AG04450 (cell line): ENCODE measurements around the gene MFSD2A. TPM values are rescaled to one million over a fixed set of nuclear protein-coding genes. Genes with fewer than 3 reads are reported as not detected.
A peak's percentile ranks its signal among the peaks of the same experiment; 100 is the strongest.

Experiments used
- CTCF ChIA-PET: fragments of 300-600, 350-600 bp; formaldehyde crosslinking; extraction: SDS; loops from one replicate; lab custom pipeline; 2022; ENCODE audit warnings: antibody characterized with exemption, inconsistent platforms; lab: Charles Lee
- POLR2A ChIA-PET: fragments of 350-600 bp; formaldehyde crosslinking; extraction: SDS; loops from one replicate; lab custom pipeline; 2021; ENCODE audit warnings: antibody characterized with exemption, inconsistent platforms; lab: Yijun Ruan, JAX
- DNase-seq: peaks from one replicate; pipeline ENCODE4 v3.0.0-alpha.2; 2011; ENCODE audit warnings: low read depth, low spot score
- H3K27ac ChIP-seq: one replicate; pipeline ENCODE4 v1.5.1; 2012; ENCODE audit warnings: low read depth, low read length, control low read depth
- H3K27me3 ChIP-seq: one replicate; pipeline ENCODE4 v1.6.0; 2012; ENCODE audit warnings: low read length; ENCODE audit not compliant: control insufficient read depth, insufficient read depth
- H3K4me3 ChIP-seq: 2 replicates; pipeline ENCODE4 v1.5.1; 2011; ENCODE audit warnings: mild to moderate bottlenecking, low read depth, low read length, control low read depth
- H3K9me3 ChIP-seq: 2 replicates; pipeline ENCODE4 v1.5.1; 2012; ENCODE audit warnings: low read length; ENCODE audit not compliant: control insufficient read depth, insufficient read depth
- polyA plus RNA-seq: library from polyadenylated mRNA; depleted of rRNA; stranded (reverse); fragments of >200 nt; gene quantifications from 2 replicates; pipeline ENCODE4 v1.2.3, GENCODE V29; 2011
- TF ChIP-seq, protein P1 (sequence below): IDR thresholded peaks from 2 replicates; pipeline ENCODE4 v1.5.1; 2011; ENCODE audit warnings: low read depth, low read length, control low read depth, inconsistent platforms

Gene MFSD2A
- polyA plus RNA-seq, 1 experiment, result 1.6 TPM

GRCh38 chr1:39928809-39929587 is 25.9 kb upstream of the MFSD2A start:
- H3K27ac ChIP-seq, result no peak overlapping the region
- POLR2A ChIA-PET, result no interaction called here
- CTCF ChIA-PET, result interaction anchor here (0.6 to 1.5 kb wide), 2 partner anchors 9 to 380 kb away, joined by 3 to 7 read pairs; no protein-coding TSS in a partner anchor
- DNase-seq, result no peak
- H3K27me3 ChIP-seq, result peaks cover 7% of the 10 kb centered on the region
- H3K4me3 ChIP-seq, result no peak overlapping the region
- H3K9me3 ChIP-seq, result no peaks in the 10 kb centered on the region
- TF ChIP-seq, protein P1, sequence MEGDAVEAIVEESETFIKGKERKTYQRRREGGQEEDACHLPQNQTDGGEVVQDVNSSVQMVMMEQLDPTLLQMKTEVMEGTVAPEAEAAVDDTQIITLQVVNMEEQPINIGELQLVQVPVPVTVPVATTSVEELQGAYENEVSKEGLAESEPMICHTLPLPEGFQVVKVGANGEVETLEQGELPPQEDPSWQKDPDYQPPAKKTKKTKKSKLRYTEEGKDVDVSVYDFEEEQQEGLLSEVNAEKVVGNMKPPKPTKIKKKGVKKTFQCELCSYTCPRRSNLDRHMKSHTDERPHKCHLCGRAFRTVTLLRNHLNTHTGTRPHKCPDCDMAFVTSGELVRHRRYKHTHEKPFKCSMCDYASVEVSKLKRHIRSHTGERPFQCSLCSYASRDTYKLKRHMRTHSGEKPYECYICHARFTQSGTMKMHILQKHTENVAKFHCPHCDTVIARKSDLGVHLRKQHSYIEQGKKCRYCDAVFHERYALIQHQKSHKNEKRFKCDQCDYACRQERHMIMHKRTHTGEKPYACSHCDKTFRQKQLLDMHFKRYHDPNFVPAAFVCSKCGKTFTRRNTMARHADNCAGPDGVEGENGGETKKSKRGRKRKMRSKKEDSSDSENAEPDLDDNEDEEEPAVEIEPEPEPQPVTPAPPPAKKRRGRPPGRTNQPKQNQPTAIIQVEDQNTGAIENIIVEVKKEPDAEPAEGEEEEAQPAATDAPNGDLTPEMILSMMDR, result no peak

DNA sequence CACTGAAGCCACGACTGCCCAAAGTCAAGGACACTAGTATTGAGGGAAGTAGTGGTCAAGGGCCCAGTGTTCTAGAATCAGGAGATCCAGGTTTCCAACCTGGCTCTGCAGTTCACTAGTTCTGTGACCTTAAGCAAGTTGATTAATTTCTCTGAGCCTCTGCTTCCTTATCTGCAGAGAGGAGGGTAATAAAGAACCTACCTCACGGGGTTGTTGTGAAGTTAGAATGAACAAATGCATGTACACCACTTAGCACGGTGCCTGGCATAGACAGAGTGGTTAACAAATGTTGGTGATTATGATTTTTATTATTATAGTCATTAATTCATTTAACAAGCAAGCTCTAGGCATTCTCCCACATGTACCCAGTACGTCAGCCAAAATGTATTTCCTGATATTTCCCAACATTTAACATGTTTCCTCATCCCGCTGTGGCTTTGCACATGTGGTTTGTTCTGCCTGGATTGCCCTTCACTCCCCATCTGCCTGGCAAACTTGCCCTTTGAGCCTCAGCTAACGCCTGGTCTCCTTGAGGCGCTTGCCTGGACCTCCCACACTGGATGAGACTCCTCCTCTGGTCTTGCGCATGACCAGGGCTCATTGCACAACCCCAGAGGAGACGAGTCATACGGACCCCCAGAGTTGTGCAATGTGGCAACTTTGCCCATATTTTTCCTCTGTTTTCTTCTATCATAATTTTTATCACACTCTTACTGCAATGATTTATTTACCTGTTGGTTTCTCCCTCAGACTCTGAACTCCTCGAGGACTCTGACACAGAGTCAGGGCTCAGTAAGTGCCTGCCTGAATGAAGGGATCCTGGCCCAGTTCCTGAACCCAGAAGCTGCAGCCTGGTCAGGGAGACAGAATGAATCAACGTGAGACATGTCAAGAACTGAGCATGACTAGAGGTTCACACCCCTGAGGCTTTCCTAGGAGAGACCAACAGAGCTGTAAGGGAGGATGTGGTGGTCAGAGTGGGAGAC is 20.7 kb upstream of the MFSD2A start:
- CTCF ChIA-PET, result interaction anchor here (0.5 to 2.7 kb wide), 6 partner anchors 14 to 98 kb away, joined by 3 to 13 read pairs (median 5); partner anchors contain the start of gene MYCL

DNA sequence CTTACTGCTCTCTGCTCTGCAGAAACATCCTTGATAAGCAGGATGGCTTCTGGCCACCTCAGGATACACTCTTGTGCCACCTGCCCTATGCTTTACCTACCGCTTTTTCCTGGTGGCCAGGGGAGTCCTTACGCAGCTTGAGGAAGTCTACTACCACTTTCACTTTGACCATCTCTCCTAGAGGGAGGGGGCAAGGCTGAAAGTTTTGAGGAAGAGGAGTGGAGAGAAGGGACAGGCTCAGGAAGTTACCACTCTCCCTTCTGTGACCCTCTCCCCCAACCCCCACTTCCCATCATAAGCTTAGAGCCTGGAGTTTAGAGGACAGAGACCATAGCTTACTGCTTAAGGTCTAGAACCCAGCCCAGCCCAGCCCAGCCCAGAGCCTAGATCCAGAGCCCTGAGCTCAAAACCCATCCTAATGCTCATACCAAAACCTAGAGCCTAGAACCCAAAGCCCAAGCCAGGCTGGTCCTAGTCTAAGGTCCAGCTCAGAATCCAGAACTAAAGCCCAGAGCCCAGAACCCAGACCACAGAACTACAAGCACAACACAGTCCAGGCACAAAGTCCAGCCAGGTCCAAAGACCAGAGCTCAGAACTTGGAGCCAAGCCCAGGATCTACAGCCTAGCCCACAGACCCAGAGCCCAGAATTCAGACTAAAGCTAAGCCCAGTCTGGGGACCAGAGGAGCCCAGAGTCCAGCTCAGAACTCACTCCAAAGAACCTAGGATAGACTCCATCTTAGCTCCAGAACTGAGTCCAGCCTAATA is 18.0 kb upstream of the MFSD2A start:
- H3K9me3 ChIP-seq, result no peaks in the 10 kb centered on the region
- H3K4me3 ChIP-seq, result no peak overlapping the region
- no peak overlapping the region for H3K27ac ChIP-seq
- H3K27me3 ChIP-seq, result peaks cover 19% of the 10 kb centered on the region
- ChIA-PET POLR2A (no interaction called here), CTCF (interaction anchor here (0.8 to 2.5 kb wide), 2 partner anchors 18 to 37 kb away, joined by 3 to 8 read pairs; no protein-coding TSS in a partner anchor)
- TF ChIP-seq, protein P1, result no peak
- DNase-seq, result no peak

More for the DNA sequence above, 20.7 kb upstream of the MFSD2A start:
- Histone ChIP-seq H3K27me3 (peaks cover 4% of the 10 kb centered on the region), H3K4me3 (no peak overlapping the region), H3K27ac (peak overlapping the region; percentile 80), H3K9me3 (no peaks in the 10 kb centered on the region)
- DNase-seq, result peak; percentile 75
- TF ChIP-seq, protein P1, result no peak
- POLR2A ChIA-PET, result interaction anchor here (0.5 to 1.6 kb wide), 8 partner anchors 22 to 1779 kb away, joined by 3 to 23 read pairs (median 4); partner anchors contain the start of genes MFSD2A and TRIT1

DNA sequence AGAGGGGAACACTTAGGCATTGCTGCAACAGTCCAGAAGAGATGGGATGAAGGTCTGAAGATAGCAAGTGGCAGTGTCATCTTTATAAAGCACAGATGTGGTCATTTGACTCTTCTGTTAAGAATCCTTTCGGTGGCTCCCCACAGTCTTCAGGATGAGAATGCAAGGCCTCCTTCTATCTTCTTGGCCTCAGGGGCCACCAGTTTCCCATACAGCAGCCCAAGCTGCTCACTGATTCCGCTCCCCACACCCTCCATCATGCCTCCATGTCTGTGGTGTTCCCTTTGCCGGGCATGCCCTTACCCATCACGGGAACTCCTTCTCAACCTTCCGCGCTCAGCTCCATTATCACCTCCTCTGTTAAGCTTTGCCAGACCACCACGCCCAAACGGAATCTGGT is 16.1 kb upstream of the MFSD2A start:
- Histone ChIP-seq H3K27me3 (peaks cover 24% of the 10 kb centered on the region), H3K27ac (no peak overlapping the region), H3K9me3 (no peaks in the 10 kb centered on the region), H3K4me3 (no peak overlapping the region)
- TF ChIP-seq, protein P1, result no peak
- POLR2A ChIA-PET, result no interaction called here
- no peak for DNase-seq
- CTCF ChIA-PET, result interaction anchor here (0.5 to 1.7 kb wide), 2 partner anchors 35 to 332 kb away, joined by 4 to 6 read pairs; no protein-coding TSS in a partner anchor
